ENCODE measurements around the gene GPR176. TPM values are rescaled to one million over a fixed set of nuclear protein-coding genes. Genes with fewer than 3 reads are reported as not detected.

GPR176 gene
- total RNA-seq, 2 donors from 2014 or later = 43.0 to 88.0 TPM

- Histone ChIP-seq H3K27ac (no peak overlapping the region), H3K4me3 (no peak overlapping the region), H3K9me3 (no peaks in the 10 kb centered on the region), H3K27me3 (replicated peaks; ENCODE audit: insufficient read depth) (no peaks in the 10 kb centered on the region), H3K36me3 (no peaks in the 10 kb centered on the region), H3K4me1 (ENCODE audit: control insufficient read depth in 1 of 2, low read depth in 2 of 2) (peaks cover 2 to 21% of the 10 kb centered on the region in 2 donors)
- no peak for DNase-seq (ENCODE audit: low spot score)
- no peak for TF ChIP-seq CTCF (IDR thresholded peaks at IDR 0.05)
- ATAC-seq (ENCODE audit: insufficient number of reproducible peaks, low FRiP score, low read depth) = no peak
These were observed 46.1 kb downstream of the GPR176 start for GRCh38 chr15:39873978-39874377.

- Histone ChIP-seq H3K4me1 (ENCODE audit: control insufficient read depth in 1 of 2, low read depth in 2 of 2) (peaks cover 2 to 21% of the 10 kb centered on the region in 2 donors), H3K4me3 (no peak overlapping the region), H3K27ac (no peak overlapping the region), H3K27me3 (replicated peaks; ENCODE audit: insufficient read depth) (no peaks in the 10 kb centered on the region), H3K36me3 (no peaks in the 10 kb centered on the region), H3K9me3 (no peaks in the 10 kb centered on the region)
- TF ChIP-seq CTCF (IDR thresholded peaks at IDR 0.05) = no peak
- ATAC-seq (ENCODE audit: insufficient number of reproducible peaks, low FRiP score, low read depth) = no peak
- no peak for DNase-seq (ENCODE audit: low spot score)
These were observed 49.5 kb downstream of the GPR176 start for GRCh38 chr15:39870537-39870936.

GRCh38 chr15:39869858-39870515 lies 50.1 kb downstream of the GPR176 start:
- no peak for ATAC-seq (ENCODE audit: insufficient number of reproducible peaks, low FRiP score, low read depth)
- no peak overlapping the region for H3K4me3 ChIP-seq
- H3K27ac ChIP-seq = no peak overlapping the region
- H3K36me3 ChIP-seq = no peaks in the 10 kb centered on the region
- no peaks in the 10 kb centered on the region for H3K9me3 ChIP-seq
- TF ChIP-seq CTCF (IDR thresholded peaks at IDR 0.05) = no peak
- no peak for DNase-seq (ENCODE audit: low spot score)
- no peaks in the 10 kb centered on the region for H3K27me3 ChIP-seq (replicated peaks; ENCODE audit: insufficient read depth)
- H3K4me1 ChIP-seq (ENCODE audit: control insufficient read depth in 1 of 2, low read depth in 2 of 2) = peaks cover 2 to 21% of the 10 kb centered on the region in 2 donors

- no peaks in the 10 kb centered on the region for H3K27me3 ChIP-seq (replicated peaks; ENCODE audit: insufficient read depth)
- H3K27ac ChIP-seq = no peak overlapping the region
- TF ChIP-seq CTCF (IDR thresholded peaks at IDR 0.05) = no peak
- no peaks in the 10 kb centered on the region for H3K36me3 ChIP-seq
- peaks cover 2 to 21% of the 10 kb centered on the region in 2 donors for H3K4me1 ChIP-seq (ENCODE audit: control insufficient read depth in 1 of 2, low read depth in 2 of 2)
- no peaks in the 10 kb centered on the region for H3K9me3 ChIP-seq
- H3K4me3 ChIP-seq = no peak overlapping the region
- ATAC-seq (ENCODE audit: insufficient number of reproducible peaks, low FRiP score, low read depth) (no peak), DNase-seq (ENCODE audit: low spot score) (no peak)
These were observed 50.8 kb downstream of the GPR176 start for GRCh38 chr15:39869254-39869653.

GRCh38 chr15:39868396-39868795 lies 51.7 kb downstream of the GPR176 start:
- ATAC-seq (ENCODE audit: insufficient number of reproducible peaks, low FRiP score, low read depth) (no peak), DNase-seq (ENCODE audit: low spot score) (no peak)
- no peak overlapping the region for H3K27ac ChIP-seq
- no peak for TF ChIP-seq CTCF (IDR thresholded peaks at IDR 0.05)
- H3K36me3 ChIP-seq = no peaks in the 10 kb centered on the region
- no peaks in the 10 kb centered on the region for H3K27me3 ChIP-seq (replicated peaks; ENCODE audit: insufficient read depth)
- peaks cover 2 to 21% of the 10 kb centered on the region in 2 donors for H3K4me1 ChIP-seq (ENCODE audit: control insufficient read depth in 1 of 2, low read depth in 2 of 2)
- no peak overlapping the region for H3K4me3 ChIP-seq
- H3K9me3 ChIP-seq = no peaks in the 10 kb centered on the region

Measured in thoracic aorta (tissue), 2 donors.